GM12878 (cell line): ENCODE measurements around the gene SPHK1. TPM values are rescaled to one million over a fixed set of nuclear protein-coding genes. Genes with fewer than 3 reads are reported as not detected.

ENCODE experiments used
- ATAC-seq: fragments of 200-7000 bp; cut with Tn5 transposase; 3 replicates; pipeline ENCODE4 v1.9.1; 2020; ENCODE audit warnings: mild to moderate bottlenecking, moderate library complexity
- BruUV-seq: library from RNA; stranded (reverse); fragments of 400-500 nt; replicated peaks from 2 replicates; lab custom pipeline; 2021; lab: Mats Ljungman, UMichigan
- CTCF ChIA-PET: fragments of 300-600 bp; sonication (Branson Sonifier 250); formaldehyde crosslinking; extraction: SDS; loops from one replicate; lab custom pipeline; 2021; ENCODE audit warnings: inconsistent platforms; lab: Yijun Ruan, JAX
- POLR2A ChIA-PET: fragments of 350-600 bp; formaldehyde crosslinking; extraction: SDS; loops from one replicate; lab custom pipeline; 2021; ENCODE audit warnings: inconsistent platforms; lab: Charles Lee
- RAD21 ChIA-PET: fragments of 300-600 bp; sonication (Branson Sonifier 250); formaldehyde crosslinking; loops from one replicate; lab custom pipeline; 2023; ENCODE audit warnings: antibody characterized with exemption; ENCODE audit not compliant: unreplicated experiment; lab: Charles Lee
- SMC1A ChIA-PET: fragments of 300-600 bp; sonication (Branson Sonifier 250); formaldehyde crosslinking; loops from one replicate; lab custom pipeline; 2023; ENCODE audit not compliant: unreplicated experiment, uncharacterized antibody; lab: Charles Lee
- DNase-seq: peaks from one replicate; pipeline ENCODE4 v3.0.0-alpha.2; 2011; ENCODE audit warnings: low read depth, low spot score
- FAIRE-seq: peaks from 3 replicates; lab custom pipeline; 2011; peaks lifted over from hg19 to GRCh38; lab: Jason Lieb, UNC
- H2AFZ ChIP-seq: 2 replicates; pipeline ENCODE4 v1.6.0; 2011; ENCODE audit warnings: low read depth, low read length, control low read depth; ENCODE audit not compliant: control insufficient read depth
- H3K27ac ChIP-seq: 2 replicates; pipeline ENCODE4 v1.5.1; 2011; ENCODE audit warnings: control low read depth; ENCODE audit not compliant: control insufficient read depth, insufficient read depth
- H3K27me3 ChIP-seq, 2 experiments: replicated peaks in 1 of 2; 2 replicates each; pipeline versions ENCODE4 v1.6.0 to v1.6.1; 2011; ENCODE audit warnings: low read length in 1 of 2; ENCODE audit not compliant: control insufficient read depth in 2 of 2, insufficient read depth in 2 of 2
- H3K36me3 ChIP-seq, 2 experiments: 2 replicates each; pipeline ENCODE4 v1.5.1; 2011; ENCODE audit warnings: low read length in 1 of 2; ENCODE audit not compliant: control insufficient read depth in 2 of 2, insufficient read depth in 2 of 2
- H3K4me1 ChIP-seq: 2 replicates; pipeline ENCODE4 v1.6.1; 2011; ENCODE audit warnings: mild to moderate bottlenecking, low read length, moderate library complexity, mixed read lengths; ENCODE audit not compliant: control insufficient read depth, insufficient read depth
- H3K4me2 ChIP-seq: 2 replicates; pipeline ENCODE4 v1.6.0; 2011; ENCODE audit warnings: control low read depth; ENCODE audit not compliant: control insufficient read depth, insufficient read depth
- H3K4me3 ChIP-seq: fragments of 200-600 bp; sonication (generic); 2 replicates; pipeline ENCODE4 v1.5.1; 2016
- H3K79me2 ChIP-seq: 2 replicates; pipeline ENCODE4 v1.6.0; 2011; ENCODE audit warnings: low read length; ENCODE audit not compliant: control insufficient read depth, insufficient read depth
- H3K9ac ChIP-seq: 2 replicates; pipeline ENCODE4 v1.8.0; 2011; ENCODE audit warnings: low read length, control low read depth, mixed read lengths; ENCODE audit not compliant: control insufficient read depth, insufficient read depth
- H3K9me3 ChIP-seq: replicated peaks from 3 replicates; pipeline ENCODE4 v1.5.1; 2011; ENCODE audit warnings: mild to moderate bottlenecking, low read length; ENCODE audit not compliant: control insufficient read depth, insufficient read depth
- H4K20me1 ChIP-seq: 2 replicates; pipeline ENCODE4 v1.6.0; 2011; ENCODE audit not compliant: control insufficient read depth, insufficient read depth
- BCLAF1 ChIP-seq: fragments of 450-650 bp; IDR thresholded peaks from 2 replicates; pipeline ENCODE4 v1.6.1; 2017; ENCODE audit warnings: antibody characterized with exemption, mild to moderate bottlenecking, moderate library complexity
- CBFB ChIP-seq: IDR thresholded peaks from 2 replicates; pipeline ENCODE4 v1.6.1; 2016; ENCODE audit warnings: antibody characterized with exemption, low read depth
- CEBPZ ChIP-seq: fragments of 150-350 bp; IDR thresholded peaks from 2 replicates; pipeline ENCODE4 v1.6.1; 2016; ENCODE audit warnings: low read depth, low read length
- NFIC ChIP-seq: IDR thresholded peaks from 2 replicates; pipeline ENCODE4 v1.6.1; 2012; ENCODE audit warnings: low read depth, mild to moderate bottlenecking, inconsistent platforms, low read length, moderate library complexity
- NR2C1 ChIP-seq: fragments of 450-650 bp; IDR thresholded peaks from 2 replicates; pipeline ENCODE4 v1.6.1; 2017; ENCODE audit warnings: antibody characterized with exemption, mild to moderate bottlenecking, moderate library complexity
- SKIL ChIP-seq: fragments of 450-650 bp; IDR thresholded peaks from 2 replicates; pipeline ENCODE4 v1.6.1; 2017; ENCODE audit warnings: mild to moderate bottlenecking, low read depth, inconsistent platforms; ENCODE audit not compliant: poor library complexity, severe bottlenecking
- SMAD5 ChIP-seq: IDR thresholded peaks from 2 replicates; pipeline ENCODE4 v1.6.1; 2016; ENCODE audit warnings: antibody characterized with exemption, low read depth
- ZBTB33 ChIP-seq: fragments of 450-650 bp; IDR thresholded peaks from 2 replicates; pipeline ENCODE4 v1.6.1; 2017; ENCODE audit warnings: mild to moderate bottlenecking
- ZBTB4 ChIP-seq: fragments of 450-650 bp; formaldehyde crosslinking; IDR thresholded peaks from 2 replicates; pipeline ENCODE4 v1.4.0; 2022; ENCODE audit warnings: mild to moderate bottlenecking, moderate library complexity
- WGBS: methylation state at CpG from one replicate; pipeline ENCODE4 v1.1.6; 2016; ENCODE audit warnings: low lambda C conversion rate; ENCODE audit not compliant: insufficient replicate concordance, insufficient coverage; ENCODE audit errors: missing lambda C conversion rate; 5-methylcytosine and 5-hydroxymethylcytosine counted together
- in situ Hi-C: fragments of 300-500 bp; cut with MboI; formaldehyde crosslinking; loops from 9 replicates; pipeline ENCODE4 v1.14.3; 2018; ENCODE audit warnings: mixed read lengths
- intact Hi-C: fragments of 100-400 bp; cut with micrococcal nuclease; formaldehyde crosslinking; loops from one replicate; pipeline ENCODE4 v1.14.2; 2022; ENCODE audit not compliant: unreplicated experiment
- polyA plus RNA-seq, 11 experiments: library from polyadenylated mRNA; depleted of rRNA in 4 of 11; unstranded in 6 of 11; stranded (reverse) in 5 of 11; fragments of >200 nt; fragmentation: Nextera tagmentation in 4 of 11; fragmentation: Illumina TruSeq in 1 of 11; extraction: Ambion mirVana in 4 of 11; extraction: Trizol in 1 of 11; gene quantifications; 1 replicate in 1 of 11; 2 replicates in 10 of 11; pipeline versions ENCODE4 v1.2.1 to v1.2.3, GENCODE V29; 2011 to 2016; ENCODE audit warnings: inconsistent platforms in 2 of 11, missing spikeins in 2 of 11, low read depth in 1 of 11
- total RNA-seq, 4 experiments: library from RNA; depleted of rRNA in 3 of 4; stranded (reverse); fragments of >200 nt in 3 of 4; fragmentation: Illumina TruSeq in 1 of 4; extraction: Trizol in 1 of 4; gene quantifications; 2 replicates each; pipeline versions ENCODE4 v1.2.1 to v1.2.3, GENCODE V29; 2013 to 2021

SPHK1 gene
- total and polyA plus RNA-seq, 10 of the 15 experiments (the other 5 are each of a cell fraction or from before 2014, with no cell fraction given): 0.09 to 1.1 (median 0.36) TPM; not detected in 2

- POLR2A ChIA-PET: no interaction called here
- peaks cover under 1 to 4% of the 10 kb centered on the region in 2 experiments; a peak in 1 of 4 replicates for H3K27me3 ChIP-seq
- in situ Hi-C loops (no loop called here), intact Hi-C loops (no loop called here)
- no peak for FAIRE-seq
- no TSS peak for BruUV-seq
- CTCF ChIA-PET: interaction anchor here (0.6 to 2.4 kb wide), 4 partner anchors 8 to 94 kb away, joined by 3 to 12 read pairs (median 4); no protein-coding TSS in a partner anchor
- RAD21 ChIA-PET: interaction anchor here (1.1 kb wide), 1 partner anchor 8 kb away, joined by 4 read pairs; no protein-coding TSS in a partner anchor
- peaks cover 9% of the 10 kb centered on the region for H3K4me1 ChIP-seq
- no peaks in the 10 kb centered on the region for H4K20me1 ChIP-seq
- 88% methylated on average over 11 of the region's 11 CpGs for WGBS
- H2AFZ ChIP-seq: no peak overlapping the region
- SMC1A ChIA-PET: no interaction called here
- no peak overlapping the region for H3K9ac ChIP-seq
- H3K4me2 ChIP-seq: no peak overlapping the region
- ATAC-seq: no peak
- no peak overlapping the region for H3K4me3 ChIP-seq
- no peak overlapping the region for H3K27ac ChIP-seq
- DNase-seq: no peak
- peaks cover 7 to 8% of the 10 kb centered on the region in 2 experiments; a peak in 3 of 4 replicates for H3K36me3 ChIP-seq
- H3K9me3 ChIP-seq: no peaks in the 10 kb centered on the region
- no peaks in the 10 kb centered on the region for H3K79me2 ChIP-seq
- TF ChIP-seq NFIC (no peak), CBFB (no peak), SKIL (no peak), CEBPZ (no peak), SMAD5 (no peak), BCLAF1 (no peak), NR2C1 (no peak), ZBTB33 (no peak), ZBTB4 (CRISPR knock-in tag) (no peak)
Observed at GRCh38 chr17:76390003-76390421, 5.6 kb downstream of the SPHK1 start.
